PC-9 (cell line): ENCODE data around the gene CUEDC2.

Experiments
- CTCF ChIP-seq: fragments of 200-600 bp; sonication (generic); conservative IDR thresholded peaks from 2 replicates; pipeline ENCODE4 v1.6.1; 2017; ENCODE audit warnings: mixed run types, antibody characterized with exemption, mild to moderate bottlenecking, moderate library complexity
- EZH2 ChIP-seq: fragments of 200-600 bp; sonication (generic); IDR thresholded peaks from 2 replicates; pipeline ENCODE4 v1.8.0; 2017; ENCODE audit warnings: antibody characterized with exemption, low read depth

DNA sequence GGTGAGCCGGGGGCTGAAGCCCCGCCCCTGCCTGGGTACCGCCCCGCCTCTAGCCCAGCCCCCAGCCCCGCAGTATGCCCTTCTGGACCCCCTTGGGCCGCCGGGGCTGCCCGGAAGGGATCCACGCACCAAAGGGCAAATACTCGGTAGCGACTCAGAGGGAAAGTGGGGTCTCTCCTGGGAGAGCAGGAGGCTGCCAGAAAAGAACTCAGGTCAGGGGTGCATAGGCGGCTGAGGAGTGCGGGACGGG, 10.9 kb downstream of the CUEDC2 start:
- no peak for TF ChIP-seq CTCF
- no peak for TF ChIP-seq EZH2
